Adrenal gland (tissue), 12 donors: ENCODE data around the gene SLC19A2. TPM values are rescaled to one million over a fixed set of nuclear protein-coding genes. Genes with fewer than 3 reads are reported as not detected.

Source experiments
- DNase-seq, 7 donors: peaks; one replicate each; pipeline ENCODE4 v3.0.0-alpha.2; 2019 to 2020
- H3K27ac ChIP-seq, 5 donors: fragments of 200-600 bp; sonication (generic) in 4 of 5; 1 replicate in 3 of 5; 2 replicates in 2 of 5; pipeline versions ENCODE4 v1.5.1 to v1.8.0; 2016 to 2020; ENCODE audit warnings: mild to moderate bottlenecking in 1 of 5
- H3K27me3 ChIP-seq: fragments of 200-600 bp; 2 replicates; pipeline ENCODE4 v1.8.0; 2021
- H3K36me3 ChIP-seq, 2 donors: fragments of 200-600 bp; replicated peaks in 1 of 2; 1 replicate in 1 of 2; 2 replicates in 1 of 2; pipeline versions ENCODE4 v1.5.1 to v1.8.0; 2018 to 2022
- H3K4me1 ChIP-seq, 2 donors: fragments of 200-600 bp; replicated peaks in 1 of 2; 1 replicate in 1 of 2; 2 replicates in 1 of 2; pipeline versions ENCODE4 v1.5.1 to v1.8.0; 2018 to 2021
- H3K4me3 ChIP-seq, 4 donors: fragments of 200-600 bp; sonication (generic) in 3 of 4; one replicate each; pipeline ENCODE4 v1.5.1; 2016 to 2018
- H3K9me3 ChIP-seq, 3 donors: fragments of 200-600 bp; sonication (generic) in 1 of 3; replicated peaks in 1 of 3; 1 replicate in 2 of 3; 2 replicates in 1 of 3; pipeline versions ENCODE4 v1.5.1 to v1.8.0; 2016 to 2021
- POLR2A ChIP-seq, 2 donors: fragments of 450-650 bp; IDR thresholded peaks; one replicate each; pipeline ENCODE4 v1.6.1; 2017; ENCODE audit warnings: antibody characterized with exemption in 2 of 2, mild to moderate bottlenecking in 2 of 2, moderate library complexity in 1 of 2
- WGBS, 4 donors: extraction: QIAGEN DNeasy Blood & Tissue Kit in 2 of 4; methylation state at CpG; one replicate each; pipeline versions ENCODE4 v1.1.5 to v1.1.7; 2013 to 2017; 5-methylcytosine and 5-hydroxymethylcytosine counted together
- intact Hi-C, 2 donors: fragments of 100-400 bp; cut with DNase I; formaldehyde crosslinking; loops; one replicate each; pipeline versions ENCODE4 v1.14.1 to v1.15.0; 2022 to 2023
- polyA plus RNA-seq, 3 donors: library from polyadenylated mRNA; stranded (reverse); fragments of 200-250 nt in 2 of 3; fragments of 350-450 nt in 1 of 3; fragmentation: Illumina TruSeq in 1 of 3; extraction: RNeasy Lipid Tissue Mini Kit (QIAGEN cat#74804) in 1 of 3; gene quantifications; one replicate each; pipeline ENCODE4 v1.2.3, GENCODE V29; 2013 to 2014
- total RNA-seq, 9 donors: library from RNA; depleted of rRNA in 4 of 9; stranded (reverse); fragments of >200 nt in 4 of 9; fragments of 120-200 nt in 1 of 9; fragmentation: NEBNext Ultra II Directional in 1 of 9; extraction: Animal tissue kit (Norgen Biotek cat#: 25700) in 1 of 9; gene quantifications; one replicate each; pipeline versions ENCODE4 v1.1.0 to v1.2.4, GENCODE V29; 2013 to 2023
- TF ChIP-seq, protein P1 (sequence below), 6 experiments: fragments of 450-650 bp in 4 of 6; fragments of 200-600 bp in 2 of 6; sonication (generic) in 1 of 6; IDR thresholded peaks; 1 replicate in 5 of 6; 2 replicates in 1 of 6; pipeline versions ENCODE4 v1.5.1 to v1.8.0; 2016 to 2021; ENCODE audit warnings: antibody characterized with exemption in 6 of 6, mild to moderate bottlenecking in 2 of 6, moderate library complexity in 1 of 6
- donor health status: healthy with polysubstance abuse.
- donor health status: Bipolar disorder and iron deficiency.
- donor health status: DM: yes; HTN: yes; CAD: no.
- donor health status: DM: no; HTN: no; CAD: no.
- donor health status: DM: no; HTN: no; CAD: no.
- donor health status: DM: yes; HTN: yes; CAD: no.

SLC19A2 gene
- total and polyA plus RNA-seq, 12 donors: 6.7 to 29.2 (median 12.7) TPM

- no peak for DNase-seq
- no peak for TF ChIP-seq POLR2A (IDR thresholded peaks at IDR 0.05)
- TF ChIP-seq, protein P1, sequence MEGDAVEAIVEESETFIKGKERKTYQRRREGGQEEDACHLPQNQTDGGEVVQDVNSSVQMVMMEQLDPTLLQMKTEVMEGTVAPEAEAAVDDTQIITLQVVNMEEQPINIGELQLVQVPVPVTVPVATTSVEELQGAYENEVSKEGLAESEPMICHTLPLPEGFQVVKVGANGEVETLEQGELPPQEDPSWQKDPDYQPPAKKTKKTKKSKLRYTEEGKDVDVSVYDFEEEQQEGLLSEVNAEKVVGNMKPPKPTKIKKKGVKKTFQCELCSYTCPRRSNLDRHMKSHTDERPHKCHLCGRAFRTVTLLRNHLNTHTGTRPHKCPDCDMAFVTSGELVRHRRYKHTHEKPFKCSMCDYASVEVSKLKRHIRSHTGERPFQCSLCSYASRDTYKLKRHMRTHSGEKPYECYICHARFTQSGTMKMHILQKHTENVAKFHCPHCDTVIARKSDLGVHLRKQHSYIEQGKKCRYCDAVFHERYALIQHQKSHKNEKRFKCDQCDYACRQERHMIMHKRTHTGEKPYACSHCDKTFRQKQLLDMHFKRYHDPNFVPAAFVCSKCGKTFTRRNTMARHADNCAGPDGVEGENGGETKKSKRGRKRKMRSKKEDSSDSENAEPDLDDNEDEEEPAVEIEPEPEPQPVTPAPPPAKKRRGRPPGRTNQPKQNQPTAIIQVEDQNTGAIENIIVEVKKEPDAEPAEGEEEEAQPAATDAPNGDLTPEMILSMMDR (IDR thresholded peaks at IDR 0.05): no peak
- no peaks in the 10 kb centered on the region for H3K9me3 ChIP-seq
- H3K4me1 ChIP-seq: no peaks in the 10 kb centered on the region
- no peaks in the 10 kb centered on the region for H3K27me3 ChIP-seq
- H3K36me3 ChIP-seq: no peaks in the 10 kb centered on the region
- intact Hi-C loops: no loop called here
- no peak overlapping the region for H3K27ac ChIP-seq
- 51 to 71% (median 68%) methylated on average over 2 of the region's 2 CpGs for WGBS, 4 donors
- H3K4me3 ChIP-seq: no peak overlapping the region
Measured at GRCh38 chr1:169495916-169496315, 10.2 kb upstream of the SLC19A2 start.

DNA sequence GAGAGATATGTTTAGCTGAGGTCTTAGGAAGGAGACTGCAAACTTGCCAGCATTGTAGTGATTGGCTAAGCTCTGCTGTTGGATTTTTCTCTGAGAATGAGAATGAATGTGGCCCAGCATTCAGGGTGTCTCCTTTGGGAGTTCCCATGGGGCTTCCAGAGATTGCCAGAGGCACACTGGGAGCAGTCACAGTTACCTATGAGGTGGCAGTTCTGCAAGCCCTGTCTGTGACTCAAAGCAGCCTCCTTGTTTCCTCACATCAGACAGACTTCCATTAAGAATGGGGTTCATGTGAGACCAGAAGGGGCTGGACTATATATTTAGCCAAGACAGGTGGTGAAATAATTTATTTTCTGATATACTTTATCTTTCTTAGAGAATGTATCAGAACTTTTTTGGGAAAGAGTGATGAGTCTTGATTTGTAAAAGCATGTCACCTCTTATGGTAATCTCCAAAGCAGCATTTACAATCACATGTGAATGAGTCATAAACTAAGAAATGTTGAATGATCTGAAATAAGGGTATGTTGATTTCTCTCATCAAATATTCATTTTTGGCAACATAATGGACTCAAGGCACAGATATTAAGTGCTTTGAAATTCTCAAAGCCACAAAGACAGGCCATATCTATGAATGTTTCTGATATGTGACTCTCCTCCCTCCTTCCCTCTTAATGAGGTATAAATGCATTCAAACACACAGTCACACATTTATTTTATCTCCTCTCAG, 9.5 kb upstream of the SLC19A2 start:
- H3K9me3 ChIP-seq: no peaks in the 10 kb centered on the region
- no peaks in the 10 kb centered on the region for H3K36me3 ChIP-seq
- no peak for TF ChIP-seq POLR2A (IDR thresholded peaks at IDR 0.05)
- TF ChIP-seq, protein P1 (IDR thresholded peaks at IDR 0.05): no peak
- intact Hi-C loops: no loop called here
- no peaks in the 10 kb centered on the region for H3K27me3 ChIP-seq
- H3K4me1 ChIP-seq: no peaks in the 10 kb centered on the region
- H3K4me3 ChIP-seq: no peak overlapping the region
- no peak for DNase-seq
- H3K27ac ChIP-seq: no peak overlapping the region

DNA sequence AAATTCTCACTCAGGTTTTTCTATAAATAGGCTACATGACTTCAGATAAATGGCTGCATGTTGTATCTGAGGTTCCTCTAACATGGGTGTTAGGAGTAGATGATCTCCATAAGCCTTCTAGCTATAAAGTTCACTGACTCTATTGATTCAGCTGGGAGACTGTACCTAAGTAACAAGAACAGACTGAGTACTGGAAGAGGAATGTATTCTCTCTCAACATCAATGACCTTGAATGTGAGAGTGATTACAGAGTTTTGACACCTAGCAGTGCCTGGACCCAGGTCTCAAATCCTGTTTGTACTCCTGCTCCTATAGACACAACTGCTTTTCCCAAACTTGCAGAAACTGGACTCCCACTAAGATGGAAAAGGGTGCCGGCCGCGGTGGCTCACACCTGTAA, 8.6 kb upstream of the SLC19A2 start:
- 89 to 96% (median 94%) methylated on average over 3 of the region's 3 CpGs for WGBS, 4 donors
- Histone ChIP-seq H3K36me3 (no peaks in the 10 kb centered on the region), H3K27me3 (no peaks in the 10 kb centered on the region), H3K27ac (no peak overlapping the region), H3K4me1 (no peaks in the 10 kb centered on the region), H3K4me3 (no peak overlapping the region), H3K9me3 (no peaks in the 10 kb centered on the region)
- intact Hi-C loops: no loop called here
- DNase-seq: no peak
- TF ChIP-seq, protein P1 (IDR thresholded peaks at IDR 0.05): no peak
- TF ChIP-seq POLR2A (IDR thresholded peaks at IDR 0.05): no peak

DNA sequence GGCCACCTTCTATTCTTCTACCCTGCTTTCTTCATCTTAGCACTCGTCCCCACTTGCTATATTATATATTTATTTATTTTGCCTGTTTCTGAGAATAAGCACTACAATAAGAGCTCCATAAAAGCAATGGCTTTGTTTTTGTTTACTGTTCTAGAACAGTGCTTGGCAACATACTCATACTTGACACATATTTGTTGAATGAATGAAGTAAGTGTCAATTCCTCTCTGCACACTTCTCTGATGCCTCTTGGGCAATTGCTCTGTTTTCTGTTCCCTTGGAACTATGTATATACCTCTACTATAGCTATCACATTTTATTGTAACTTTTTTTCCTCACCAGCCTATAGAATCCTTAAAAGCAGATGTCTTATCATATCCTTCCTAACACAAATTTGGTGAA, 7.5 kb upstream of the SLC19A2 start:
- Histone ChIP-seq H3K9me3 (no peaks in the 10 kb centered on the region), H3K27me3 (no peaks in the 10 kb centered on the region), H3K4me1 (no peaks in the 10 kb centered on the region), H3K36me3 (no peaks in the 10 kb centered on the region), H3K27ac (no peak overlapping the region), H3K4me3 (no peak overlapping the region)
- intact Hi-C loops: no loop called here
- DNase-seq: no peak
- 76 to 92% (median 89%) methylated on average over 1 of the region's 1 CpG for WGBS, 4 donors
- TF ChIP-seq POLR2A (IDR thresholded peaks at IDR 0.05): no peak
- TF ChIP-seq, protein P1 (IDR thresholded peaks at IDR 0.05): no peak
